Mucosa of rectum (tissue), 2 donors: ENCODE data around the gene MPP1.

ENCODE experiments used
- H3K27ac ChIP-seq, 2 donors: one replicate each; pipeline ENCODE4 v1.7.0; 2013; ENCODE audit warnings: inconsistent platforms in 2 of 2, low read depth in 2 of 2, low read length in 2 of 2
- H3K27me3 ChIP-seq, 2 donors: one replicate each; pipeline ENCODE4 v1.7.0; 2013; ENCODE audit warnings: low read length in 2 of 2; ENCODE audit not compliant: control insufficient read depth in 2 of 2, insufficient read depth in 2 of 2
- H3K36me3 ChIP-seq, 2 donors: one replicate each; pipeline ENCODE4 v1.7.0; 2013; ENCODE audit warnings: low read length in 2 of 2; ENCODE audit not compliant: control insufficient read depth in 2 of 2, insufficient read depth in 2 of 2
- H3K4me1 ChIP-seq, 2 donors: one replicate each; pipeline ENCODE4 v1.7.0; 2013; ENCODE audit warnings: low read length in 2 of 2, mild to moderate bottlenecking in 1 of 2; ENCODE audit not compliant: control insufficient read depth in 2 of 2, insufficient read depth in 2 of 2
- H3K4me3 ChIP-seq, 2 donors: one replicate each; pipeline ENCODE4 v1.7.0; 2013; ENCODE audit warnings: low read length in 2 of 2
- H3K9ac ChIP-seq, 2 donors: one replicate each; pipeline ENCODE4 v1.7.0; 2013; ENCODE audit warnings: low read length in 2 of 2, low read depth in 1 of 2, mild to moderate bottlenecking in 1 of 2
- H3K9me3 ChIP-seq, 2 donors: one replicate each; pipeline ENCODE4 v1.7.0; 2013; ENCODE audit warnings: low read length in 2 of 2; ENCODE audit not compliant: control insufficient read depth in 2 of 2
- donor health status: healthy.
- donor health status: Normal muscosa, but diverticular disease.

MPP1 gene

DNA sequence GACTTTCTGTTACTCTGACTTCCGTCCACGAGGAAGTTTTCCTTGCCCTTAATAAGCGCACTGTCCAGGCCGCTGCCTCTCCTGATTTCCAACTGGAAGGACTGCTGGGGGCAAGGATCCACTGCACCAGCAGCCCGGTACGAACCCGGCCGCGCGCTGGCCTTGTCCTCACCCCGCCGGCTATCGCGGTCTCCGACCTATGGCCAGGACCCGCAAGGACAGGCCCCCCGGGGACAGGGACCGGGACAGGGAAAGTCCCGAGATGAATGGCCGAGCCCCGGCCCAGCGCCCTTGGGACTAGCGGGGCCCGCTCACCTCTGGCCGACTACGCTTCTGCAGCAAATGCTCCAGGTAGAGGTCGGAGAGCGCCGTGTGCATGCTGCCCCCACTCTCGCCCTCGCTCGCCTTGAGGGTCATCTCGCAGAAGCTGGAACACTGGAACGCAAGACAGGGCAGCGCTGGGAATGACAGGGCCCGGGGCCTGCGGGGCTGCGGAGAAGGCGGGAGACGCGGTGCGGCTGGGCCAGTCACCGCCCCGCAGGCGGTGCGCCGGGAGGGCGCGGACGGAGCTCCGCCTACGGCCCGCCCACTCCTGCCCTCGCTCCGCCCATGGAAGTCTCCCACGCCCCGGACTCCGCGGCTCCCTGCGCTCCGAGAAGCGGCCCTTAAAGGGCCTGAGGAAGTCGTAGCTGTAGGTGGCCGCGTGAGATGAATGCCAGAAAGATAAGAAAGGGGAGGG is at the start of gene MPP1:
MPP1 (minus strand) TSS at position 529 of the 739 bp plus-strand sequence; CDS start at position 417, 112 bp downstream.
- Histone ChIP-seq H3K27ac (peak within 1 kb of the TSS; percentile 49 to 57), H3K9me3 (no peaks in the 10 kb centered on the region), H3K4me1 (peaks cover 6 to 13% of the 10 kb centered on the region in 2 donors), H3K4me3 (peak within 1 kb of the TSS; percentile 69 to 75), H3K9ac (peak within 1 kb of the TSS; percentile 26 to 58), H3K36me3 (no peaks in the 10 kb centered on the region), H3K27me3 (peaks cover 0 to 2% of the 10 kb centered on the region in 2 donors)

DNA sequence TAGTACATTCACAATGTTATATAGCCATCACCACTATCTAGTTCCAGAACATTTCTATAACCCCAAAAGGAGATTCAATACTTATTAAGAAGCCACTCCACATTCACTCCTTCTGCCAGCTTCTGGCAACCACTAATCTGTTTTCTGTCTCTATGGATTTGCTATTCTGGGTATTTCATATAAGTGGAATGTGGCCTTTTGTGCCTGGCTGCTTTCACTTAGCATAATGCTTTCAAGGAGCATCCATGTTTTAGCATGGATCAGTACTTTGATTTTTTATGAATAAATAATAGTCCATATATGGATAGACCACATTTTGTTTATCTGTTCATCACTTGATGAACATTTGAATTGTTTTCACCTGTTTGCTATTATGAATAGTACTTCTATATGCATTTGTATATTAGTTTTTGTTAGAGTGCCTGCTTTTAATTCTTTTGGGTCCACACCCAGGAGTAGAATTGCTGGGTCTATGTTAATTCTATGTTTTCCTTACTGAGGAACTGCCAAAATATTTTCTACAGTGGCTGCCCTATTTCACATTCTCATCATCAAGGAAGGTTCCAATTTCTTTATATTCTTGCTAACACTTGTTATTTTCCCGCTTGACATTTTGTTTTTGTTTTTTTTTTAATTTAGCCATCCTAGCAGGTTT is 45.8 kb upstream of the MPP1 start:
- H3K9ac ChIP-seq, result no peak overlapping the region
- H3K27ac ChIP-seq, result no peak overlapping the region
- H3K9me3 ChIP-seq, result no peaks in the 10 kb centered on the region
- H3K4me1 ChIP-seq, result no peaks in the 10 kb centered on the region
- no peak overlapping the region for H3K4me3 ChIP-seq
- no peaks in the 10 kb centered on the region for H3K36me3 ChIP-seq
- H3K27me3 ChIP-seq, result no peaks in the 10 kb centered on the region

- no peaks in the 10 kb centered on the region for H3K27me3 ChIP-seq
These were observed 35.6 kb upstream of the MPP1 start for GRCh38 chrX:154840856-154841255.

DNA sequence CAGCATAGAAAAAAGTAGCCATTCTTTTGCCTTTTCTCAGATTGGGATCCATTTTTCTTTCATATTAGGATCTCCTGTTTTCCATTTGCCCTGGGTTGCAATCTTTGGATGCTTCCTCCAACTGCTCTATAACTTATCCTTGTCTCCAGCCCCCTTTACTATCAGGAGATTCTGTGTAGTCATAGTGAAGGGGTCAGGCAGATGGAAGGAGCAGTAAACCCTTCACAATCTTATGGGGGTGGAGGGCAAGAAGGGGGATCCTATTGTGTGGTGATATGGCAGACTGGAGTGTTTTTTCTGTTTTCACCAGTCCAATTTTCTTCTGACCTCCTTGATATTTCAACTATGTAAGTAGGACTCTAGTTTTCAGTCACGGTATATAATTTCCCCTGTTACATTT is 30.9 kb upstream of the MPP1 start:
- Histone ChIP-seq H3K4me1 (no peaks in the 10 kb centered on the region), H3K27me3 (no peaks in the 10 kb centered on the region), H3K4me3 (no peak overlapping the region), H3K27ac (no peak overlapping the region), H3K9me3 (no peaks in the 10 kb centered on the region), H3K36me3 (no peaks in the 10 kb centered on the region), H3K9ac (no peak overlapping the region)

More at GRCh38 chrX:154840856-154841255, 35.6 kb upstream of the MPP1 start:
- no peak overlapping the region for H3K4me3 ChIP-seq
- H3K9ac ChIP-seq, result no peak overlapping the region
- H3K4me1 ChIP-seq, result no peaks in the 10 kb centered on the region
- no peak overlapping the region for H3K27ac ChIP-seq
- H3K9me3 ChIP-seq, result no peaks in the 10 kb centered on the region
- no peaks in the 10 kb centered on the region for H3K36me3 ChIP-seq

GRCh38 chrX:154834562-154834961 is 29.3 kb upstream of the MPP1 start, which contains the start of gene SMIM9:
SMIM9 (minus strand) TSS chrX:154834662; CDS start chrX:154830856, 3,806 bp downstream.
- Histone ChIP-seq H3K4me3 (no peak within 1 kb of the TSS), H3K27me3 (no peaks in the 10 kb centered on the region), H3K4me1 (no peaks in the 10 kb centered on the region), H3K9ac (no peak within 1 kb of the TSS), H3K36me3 (no peaks in the 10 kb centered on the region), H3K27ac (no peak within 1 kb of the TSS), H3K9me3 (no peaks in the 10 kb centered on the region)

GRCh38 chrX:154833746-154834274 is 28.5 kb upstream of the MPP1 start:
- Histone ChIP-seq H3K9ac (no peak overlapping the region), H3K4me1 (no peaks in the 10 kb centered on the region), H3K4me3 (no peak overlapping the region), H3K27me3 (no peaks in the 10 kb centered on the region), H3K27ac (no peak overlapping the region), H3K36me3 (no peaks in the 10 kb centered on the region), H3K9me3 (no peaks in the 10 kb centered on the region)

- Histone ChIP-seq H3K9ac (no peak overlapping the region), H3K9me3 (no peaks in the 10 kb centered on the region), H3K27ac (no peak overlapping the region), H3K27me3 (no peaks in the 10 kb centered on the region), H3K4me3 (no peak overlapping the region), H3K36me3 (no peaks in the 10 kb centered on the region), H3K4me1 (peaks cover 2 to 6% of the 10 kb centered on the region in 2 donors)
These were observed 24.7 kb upstream of the MPP1 start for GRCh38 chrX:154829926-154830442.

DNA sequence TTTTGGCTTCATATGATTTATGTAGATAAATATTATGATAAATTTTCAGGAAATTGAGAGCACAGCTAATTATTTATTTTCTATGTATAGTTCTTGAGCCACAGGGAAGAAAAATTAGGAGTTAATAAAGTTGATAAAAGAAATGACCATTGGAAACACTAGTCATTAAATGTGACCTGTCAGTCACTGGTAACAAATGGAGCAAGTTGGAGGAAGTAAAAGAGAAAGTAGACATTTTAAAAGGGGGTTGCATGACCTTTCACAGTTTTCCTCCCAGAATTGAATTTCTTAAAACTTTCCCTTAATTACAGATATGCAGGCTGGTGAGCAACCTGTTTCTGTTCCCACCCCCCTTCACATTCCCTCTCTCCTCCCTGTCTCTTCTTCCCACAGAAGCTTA is 23.8 kb upstream of the MPP1 start:
- Histone ChIP-seq H3K27ac (no peak overlapping the region), H3K4me1 (peaks cover 2 to 6% of the 10 kb centered on the region in 2 donors), H3K4me3 (no peak overlapping the region), H3K27me3 (no peaks in the 10 kb centered on the region), H3K9me3 (no peaks in the 10 kb centered on the region), H3K9ac (no peak overlapping the region), H3K36me3 (no peaks in the 10 kb centered on the region)

GRCh38 chrX:154828016-154828408 is 22.7 kb upstream of the MPP1 start:
- Histone ChIP-seq H3K9me3 (no peaks in the 10 kb centered on the region), H3K4me3 (no peak overlapping the region), H3K36me3 (no peaks in the 10 kb centered on the region), H3K27me3 (no peaks in the 10 kb centered on the region), H3K4me1 (peaks cover 2 to 6% of the 10 kb centered on the region in 2 donors), H3K9ac (no peak overlapping the region), H3K27ac (peak overlapping the region; percentile 36 to 44)
